DLD1 (cell line): ENCODE data around the gene PDLIM5.
"Not testable (repeated sequence)": the region's sequence is repeated elsewhere in the genome, so short reads cannot be mapped to it uniquely, and the experiment has no call there.

Experiments used
- in situ Hi-C: cut with HindIII; loops from 2 replicates; pipeline ENCODE4 v1.10.0; 2017; ENCODE audit warnings: low sequenced_read_pairs

The PDLIM5 gene

DNA sequence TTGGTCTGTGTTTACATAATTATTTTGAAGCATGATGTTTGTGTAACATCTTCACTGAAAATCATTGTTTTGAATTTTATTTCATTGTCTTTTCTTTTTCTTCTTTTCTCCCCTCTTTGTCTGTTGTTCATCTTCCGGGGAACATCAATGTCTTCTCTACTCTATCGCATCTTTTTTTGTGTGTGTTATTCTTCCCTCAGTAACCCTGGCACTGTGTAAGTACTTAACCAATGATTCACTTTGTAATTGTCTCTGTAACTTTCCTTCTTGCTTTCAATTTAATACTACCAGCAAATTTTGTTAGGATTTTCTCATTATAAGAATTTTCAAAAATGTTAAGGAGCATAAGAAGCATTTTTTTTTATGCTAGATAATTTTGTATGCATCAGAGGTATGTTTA, 130.8 kb downstream of the PDLIM5 start:
- in situ Hi-C loops = loop anchor here (25.0 kb wide), 1 partner anchor 195 kb away; no protein-coding TSS in a partner anchor

DNA sequence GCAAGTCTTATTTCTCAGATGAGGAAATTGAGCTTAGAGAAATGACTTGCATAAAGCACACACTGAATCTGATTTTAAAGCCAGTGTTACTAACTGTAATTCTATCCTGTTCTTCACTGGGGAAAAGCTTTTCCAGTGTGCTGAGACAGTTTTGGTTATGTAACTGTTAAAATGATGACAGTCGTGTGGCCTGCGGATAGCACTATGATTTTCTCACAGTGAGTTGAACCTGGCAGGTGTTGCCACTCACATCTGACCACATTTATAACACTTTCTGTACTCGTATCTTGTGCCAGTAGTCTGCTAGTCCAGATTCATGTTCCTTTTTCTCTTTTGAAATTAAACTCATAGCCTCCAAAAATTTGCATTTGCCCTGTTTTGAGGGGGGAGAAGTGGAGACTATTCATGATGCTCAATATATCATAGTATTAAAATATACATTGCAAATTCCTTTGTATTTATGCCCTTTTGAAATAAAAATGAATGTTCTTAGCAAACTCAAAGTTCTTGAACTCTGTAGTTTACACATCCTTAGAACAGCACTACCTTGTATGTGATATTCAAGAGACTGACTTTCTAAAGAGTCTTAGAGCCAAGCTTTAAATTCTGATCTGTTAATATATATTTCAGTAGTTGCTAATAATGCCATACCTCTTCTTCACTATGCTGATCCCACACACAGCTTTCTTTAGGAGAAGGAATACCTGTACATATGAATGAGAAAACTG, 132.3 kb downstream of the PDLIM5 start:
- in situ Hi-C loops = loop anchor here (25.0 kb wide), 1 partner anchor 197 kb away; no protein-coding TSS in a partner anchor

DNA sequence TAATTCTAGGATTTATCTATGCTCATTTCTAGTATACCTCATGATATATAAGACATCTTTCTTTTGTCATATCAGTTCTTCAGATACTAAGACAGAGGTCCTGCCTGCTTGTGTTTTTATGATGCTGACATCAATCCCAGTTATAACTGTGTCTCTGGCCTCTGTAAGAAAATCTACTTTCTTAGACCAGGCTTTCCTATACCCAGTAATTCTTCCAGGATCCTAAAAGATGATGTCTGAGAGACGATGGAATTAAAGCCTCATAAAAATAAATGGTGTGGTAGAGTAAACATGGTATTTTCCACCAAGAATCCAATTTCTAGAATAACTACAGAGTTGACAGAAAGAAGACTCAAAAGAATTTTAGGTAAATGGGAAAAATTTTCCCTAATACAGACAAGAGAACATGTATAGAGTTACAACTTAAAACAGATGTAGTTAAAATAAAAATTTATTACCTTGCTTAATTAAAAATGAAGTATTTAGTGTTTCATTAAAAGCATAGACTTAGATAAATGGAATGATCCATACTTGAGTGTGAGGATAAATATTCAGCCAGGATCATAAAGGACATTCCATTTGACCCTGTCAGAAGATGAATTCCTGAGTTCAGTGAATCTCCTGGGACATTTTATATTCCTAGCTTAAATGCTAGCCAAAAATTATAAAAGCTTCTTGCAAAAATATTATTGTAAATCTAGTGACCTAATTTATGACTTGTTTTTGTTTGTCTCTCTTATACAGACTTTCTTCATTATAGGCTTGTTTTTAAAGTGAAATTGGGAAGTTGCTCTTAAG, 137.4 kb downstream of the PDLIM5 start:
- in situ Hi-C loops = loop anchor here (25.0 kb wide), 1 partner anchor 202 kb away; no protein-coding TSS in a partner anchor

DNA sequence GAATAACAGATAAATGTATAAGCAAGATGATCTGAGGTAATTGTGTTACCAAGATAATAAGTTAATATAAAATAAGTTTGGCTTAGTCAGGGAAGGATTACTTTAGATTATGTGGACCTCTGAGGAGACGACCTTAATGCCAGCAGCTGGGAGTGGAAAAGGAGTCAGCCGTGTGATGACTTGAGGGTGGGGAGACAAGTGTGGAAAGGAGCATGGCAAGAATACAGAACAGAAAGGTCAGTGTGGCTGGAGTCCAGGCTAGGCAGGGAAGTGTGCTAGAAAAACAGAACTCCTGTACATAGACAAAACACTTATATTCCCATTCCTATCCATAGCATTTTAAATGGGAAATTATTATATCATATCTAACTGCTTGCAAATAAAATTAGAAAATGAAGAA, 138.8 kb downstream of the PDLIM5 start:
- in situ Hi-C loops = loop anchor here (25.0 kb wide), 1 partner anchor 203 kb away; no protein-coding TSS in a partner anchor

DNA sequence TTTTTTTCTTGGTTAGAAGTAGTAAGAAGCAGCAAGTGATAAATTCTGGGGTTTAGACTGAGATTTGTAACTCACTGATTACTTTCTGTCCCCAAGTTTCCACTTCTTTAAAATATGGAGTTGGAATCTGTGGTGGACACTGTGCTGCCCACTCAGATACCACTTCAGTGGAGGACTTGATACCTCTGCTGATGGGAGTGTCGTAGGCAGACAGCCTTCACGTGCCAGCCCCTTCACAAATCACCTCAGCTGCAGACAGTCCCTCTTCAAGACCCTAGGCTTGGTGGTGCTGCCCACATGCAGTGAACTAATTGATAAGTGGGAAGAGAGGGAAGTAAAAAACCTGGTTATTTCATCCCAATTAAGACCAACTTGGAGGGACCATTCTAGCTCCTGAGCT, 139.5 kb downstream of the PDLIM5 start:
- in situ Hi-C loops = loop anchor here (25.0 kb wide), 1 partner anchor 204 kb away; no protein-coding TSS in a partner anchor

DNA sequence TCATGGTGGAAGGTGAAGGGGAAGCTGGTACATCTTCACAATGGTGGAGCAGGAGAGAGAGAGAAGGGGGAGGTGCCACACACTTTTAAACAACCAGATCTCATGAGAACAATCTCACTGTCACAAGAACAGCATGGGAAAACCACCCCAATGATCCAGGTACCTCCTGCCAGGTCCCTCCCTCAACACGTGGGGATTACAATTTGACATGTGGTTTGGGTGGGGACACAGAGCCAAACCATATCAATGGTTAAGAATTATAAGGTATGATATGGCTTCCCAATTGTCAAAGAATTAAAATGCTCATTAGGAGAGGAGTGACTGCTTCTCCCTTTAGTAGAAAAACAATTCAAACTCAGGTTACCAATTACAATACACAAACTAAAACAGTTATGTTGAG, 143.3 kb downstream of the PDLIM5 start:
- in situ Hi-C loops = loop anchor here (25.0 kb wide), 1 partner anchor 208 kb away; no protein-coding TSS in a partner anchor

DNA sequence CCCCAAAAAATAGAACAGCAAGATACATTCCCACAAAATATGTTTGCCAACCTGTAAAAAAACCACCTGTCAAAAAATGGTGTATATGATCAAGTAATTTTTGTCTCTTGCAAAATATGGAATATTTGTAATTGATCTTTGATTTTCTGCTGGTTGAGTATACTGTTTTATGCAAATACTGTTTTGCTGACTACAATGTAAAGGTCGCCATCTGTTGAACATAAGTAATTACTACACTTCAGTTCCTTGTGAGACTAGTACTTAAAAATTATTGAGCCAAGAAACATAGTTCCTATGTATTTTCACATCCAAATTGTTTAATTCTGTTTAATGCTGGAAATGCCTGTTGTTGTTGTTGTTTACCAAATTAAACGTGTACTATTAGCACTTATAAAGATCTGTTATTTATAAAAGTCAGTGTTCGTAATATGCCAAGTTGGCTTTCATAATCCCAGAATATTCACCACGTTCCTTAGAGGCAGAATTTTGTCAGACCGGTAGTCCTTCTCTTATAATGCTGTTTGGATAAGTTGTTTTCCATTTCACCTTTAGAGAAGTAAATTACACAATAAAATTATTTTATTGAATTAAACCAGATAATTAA, 144.2 kb downstream of the PDLIM5 start:
- in situ Hi-C loops = loop anchor here (25.0 kb wide), 1 partner anchor 209 kb away; no protein-coding TSS in a partner anchor

DNA sequence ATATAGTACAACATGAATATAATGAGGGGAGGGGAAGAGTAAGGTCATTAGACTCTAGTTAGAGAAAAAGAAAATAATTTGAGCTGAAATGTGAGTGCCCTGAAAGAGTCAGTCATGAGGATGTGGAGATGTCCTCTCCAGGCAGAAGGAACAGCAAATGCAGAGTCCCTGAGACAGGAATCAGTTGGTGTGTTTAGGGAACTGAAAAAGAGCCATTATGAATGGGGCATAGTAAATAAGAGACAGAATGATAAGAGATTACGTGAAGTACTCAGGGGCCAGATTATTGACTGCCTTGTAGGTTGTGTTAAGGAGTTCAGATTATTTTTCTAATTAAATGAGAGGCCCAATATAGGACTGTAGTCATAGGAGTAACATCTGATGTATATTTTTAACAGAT, 147.0 kb downstream of the PDLIM5 start:
- in situ Hi-C loops = loop anchor here (25.0 kb wide), 1 partner anchor 211 kb away; no protein-coding TSS in a partner anchor

DNA sequence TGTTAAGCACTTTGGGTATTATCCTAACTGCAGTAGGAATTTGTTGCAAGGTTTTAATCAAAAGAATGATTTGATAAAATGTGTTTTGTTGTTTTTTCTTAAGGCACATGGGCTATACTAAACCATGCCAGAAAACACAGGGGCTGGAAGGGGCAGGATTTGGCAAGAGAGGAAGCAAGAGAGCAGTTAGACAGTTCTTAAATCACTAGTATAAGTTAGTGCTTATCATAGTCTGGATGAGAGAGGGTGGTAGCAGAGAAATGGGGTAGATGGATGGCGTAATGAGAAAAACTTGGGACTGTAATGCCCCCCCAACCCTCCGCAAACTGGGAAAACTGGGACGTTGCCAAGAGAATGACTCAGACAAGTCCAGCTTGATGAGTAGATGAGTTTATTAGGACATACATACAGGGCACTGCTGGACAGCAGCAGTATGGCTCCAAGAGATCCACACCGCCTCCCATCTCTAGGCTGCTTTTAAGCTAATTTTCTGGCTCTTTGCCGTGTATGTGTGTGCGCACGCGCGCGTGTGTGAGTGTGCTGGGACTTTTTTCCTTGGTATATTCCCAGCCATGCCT, 151.5 kb downstream of the PDLIM5 start:
- in situ Hi-C loops = no loop called here

DNA sequence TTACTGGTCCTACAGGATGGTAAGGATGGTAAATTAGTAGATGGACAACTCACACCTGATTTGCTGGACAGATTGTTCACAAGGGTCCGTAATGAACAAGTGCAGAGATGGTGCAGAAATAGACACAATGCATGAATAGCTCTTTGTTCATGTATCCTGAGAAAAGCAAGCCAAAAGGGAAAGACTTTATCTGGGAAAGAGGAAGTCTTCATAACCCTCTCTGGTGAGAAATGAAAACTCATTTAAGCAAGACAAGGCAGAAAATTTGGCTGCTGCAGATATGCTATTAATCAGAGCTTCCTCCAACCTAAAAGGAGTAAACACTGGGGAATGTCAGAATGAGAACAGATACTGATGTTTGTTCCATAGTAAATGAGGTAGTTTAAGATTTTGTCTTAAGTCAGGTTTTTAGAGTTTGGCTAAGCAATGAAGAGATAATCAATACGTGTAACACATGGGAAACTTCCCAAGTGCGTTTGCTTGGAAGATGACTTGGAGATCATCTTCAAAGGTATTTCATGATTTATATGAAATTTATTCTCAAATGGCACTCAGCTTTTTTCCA, 153.6 kb downstream of the PDLIM5 start:
- in situ Hi-C loops = no loop called here

DNA sequence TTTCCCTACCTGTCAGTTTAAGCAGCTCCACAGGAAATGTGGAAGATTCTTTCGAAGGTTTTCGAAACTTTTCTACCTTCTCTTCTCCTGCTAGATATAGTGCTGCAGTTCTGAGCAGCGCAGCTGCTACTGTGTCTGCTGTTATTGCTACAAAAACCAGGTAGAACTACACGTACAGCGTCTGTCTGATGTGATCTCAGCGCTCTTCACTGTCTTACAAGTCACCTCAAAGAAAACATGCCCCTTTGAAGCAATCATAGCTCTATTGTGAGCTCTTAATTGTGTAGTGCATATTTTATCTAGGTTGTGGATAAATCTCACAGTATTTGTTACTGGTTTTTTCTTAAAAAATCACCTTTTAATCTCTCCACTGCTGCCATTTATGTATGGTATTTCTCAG, 158.4 kb downstream of the PDLIM5 start:
- in situ Hi-C loops = no loop called here

DNA sequence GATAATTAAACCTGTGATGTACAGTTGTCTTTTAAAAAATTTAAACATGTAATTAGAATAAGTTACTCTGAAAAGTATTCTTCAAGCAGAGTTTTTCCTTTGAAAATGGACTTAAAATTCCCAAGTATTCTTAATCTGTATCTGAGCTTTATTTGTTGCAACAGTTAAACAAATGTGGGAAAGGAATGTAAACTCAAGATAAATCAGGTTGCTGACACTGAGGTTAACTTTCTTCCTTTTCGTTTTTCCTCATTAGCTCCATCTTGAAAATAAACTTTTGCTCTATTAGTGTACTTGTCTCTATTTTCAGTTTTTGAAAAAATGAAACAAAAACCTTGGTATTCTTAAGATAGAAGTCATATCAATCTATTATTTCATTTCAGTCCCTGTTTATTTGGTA, 161.5 kb downstream of the PDLIM5 start:
- in situ Hi-C loops = no loop called here

DNA sequence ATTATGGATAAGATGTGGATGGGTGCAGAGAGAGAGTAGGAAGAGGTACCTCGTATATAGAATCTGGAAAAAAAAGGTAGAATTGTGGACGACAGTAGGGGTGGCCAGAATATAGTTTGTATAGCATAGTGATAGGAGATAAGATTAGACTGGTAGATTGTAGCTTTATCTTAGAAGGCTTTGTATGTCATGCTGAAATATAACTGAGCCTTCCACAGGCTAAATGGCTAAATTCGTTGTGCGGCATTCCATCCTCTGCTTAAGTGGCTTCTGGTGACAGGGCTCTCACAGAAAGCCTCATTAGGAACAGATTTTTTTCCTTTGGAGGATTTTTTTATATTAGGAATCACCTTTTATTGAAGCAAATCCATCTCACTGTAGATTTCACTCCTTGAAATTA, 163.7 kb downstream of the PDLIM5 start:
- in situ Hi-C loops = no loop called here

DNA sequence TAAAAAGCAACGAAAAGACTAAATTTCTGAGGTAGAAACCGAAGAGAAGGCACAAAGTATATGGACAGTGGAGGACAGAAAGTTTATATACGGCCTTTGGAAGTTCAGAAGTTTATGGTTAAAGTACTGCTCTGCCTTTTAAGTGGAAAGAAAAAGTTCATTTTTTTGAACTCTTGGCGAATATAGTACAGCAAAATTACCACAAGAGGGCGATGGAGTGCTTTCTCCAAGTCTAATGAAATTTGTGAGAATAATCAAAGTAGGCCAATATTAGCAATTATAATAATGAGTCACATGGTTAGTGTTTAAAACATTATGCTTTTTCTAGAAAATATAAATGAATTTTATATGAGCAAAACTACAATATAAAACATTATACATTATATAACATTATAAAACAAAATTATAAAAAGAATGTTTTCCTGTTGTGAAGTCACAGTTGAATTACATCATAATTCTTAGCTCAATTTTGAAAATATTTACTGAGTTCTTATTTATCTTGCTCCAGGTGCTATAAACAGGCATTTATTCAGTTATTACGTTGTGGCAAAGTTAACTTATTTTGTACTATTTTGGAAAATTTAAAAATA, 169.8 kb downstream of the PDLIM5 start:
- in situ Hi-C loops = no loop called here

DNA sequence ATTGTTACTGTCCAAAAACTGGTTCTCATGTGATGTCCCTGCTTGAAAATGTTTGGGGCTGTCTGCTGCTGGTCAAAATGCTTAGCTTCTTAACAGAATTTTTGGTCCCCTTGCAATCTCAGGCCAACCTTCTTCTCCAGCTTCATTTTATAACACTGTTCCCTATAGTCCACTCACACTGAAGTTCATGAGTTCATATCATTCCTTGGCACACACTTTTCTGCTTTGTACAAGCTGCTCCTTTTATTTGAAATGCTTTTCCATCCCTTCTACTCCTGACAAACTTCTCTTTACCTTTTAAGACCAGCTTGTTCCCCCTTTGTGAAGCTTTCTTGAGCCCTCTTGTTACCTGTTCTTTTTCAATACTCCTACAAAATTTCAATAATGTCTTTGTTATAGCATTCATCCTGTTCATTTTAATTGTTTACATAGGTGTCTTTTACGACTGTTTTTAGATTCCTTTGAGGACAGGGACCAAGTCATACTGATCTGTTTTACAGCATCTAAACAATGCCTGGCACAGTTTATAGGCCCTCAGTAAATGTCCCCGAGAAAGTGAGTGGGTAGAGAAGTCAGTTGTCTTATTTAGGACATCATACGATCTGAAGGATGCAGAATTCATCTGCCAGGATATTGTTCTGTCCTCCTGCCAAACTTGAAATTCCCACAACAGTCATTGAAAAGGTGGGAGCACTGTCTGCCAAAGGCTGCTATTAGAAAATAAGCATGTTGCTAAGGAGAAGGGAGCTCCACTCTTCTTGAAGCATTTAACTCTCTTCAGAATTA, 171.6 kb downstream of the PDLIM5 start:
- in situ Hi-C loops = no loop called here

DNA sequence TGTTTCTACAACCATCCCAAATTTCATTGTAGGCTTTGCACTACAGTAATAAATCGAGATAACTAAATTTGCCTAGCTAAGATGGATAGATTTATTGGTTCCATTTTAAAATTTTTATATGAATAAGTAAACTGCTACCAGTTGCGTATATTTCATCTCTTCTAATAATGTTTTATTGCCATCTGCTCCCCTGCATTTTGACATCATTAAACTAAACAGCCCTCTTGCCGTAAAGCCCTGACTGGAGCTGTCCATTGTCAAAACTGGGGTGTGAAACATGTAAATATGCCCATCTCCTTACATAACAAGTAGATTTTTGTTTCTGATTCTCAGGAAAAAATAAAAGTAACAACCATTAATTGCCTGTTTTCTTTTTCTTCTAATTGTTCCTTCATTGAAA, 175.2 kb downstream of the PDLIM5 start:
- in situ Hi-C loops = no loop called here

DNA sequence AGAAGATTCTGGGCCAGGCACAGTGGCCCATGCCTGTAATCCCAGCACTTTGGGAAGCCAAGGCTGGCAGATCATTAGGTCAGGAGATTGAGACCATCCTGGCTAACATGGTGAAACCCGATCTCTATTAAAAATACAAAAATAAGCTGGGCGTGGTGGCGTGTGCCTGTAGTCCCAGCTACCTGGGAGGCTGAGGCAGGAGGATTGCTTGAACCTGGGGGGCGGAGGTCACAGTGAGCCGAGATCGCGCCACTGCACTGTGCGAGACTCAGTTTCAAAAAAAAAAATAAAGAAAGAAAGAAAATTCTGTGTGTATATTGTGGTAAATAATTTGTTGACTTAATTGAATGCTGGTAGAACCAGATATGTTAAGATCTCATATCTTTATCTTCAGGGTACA, 177.3 kb downstream of the PDLIM5 start:
- in situ Hi-C loops = not testable (repeated sequence)

DNA sequence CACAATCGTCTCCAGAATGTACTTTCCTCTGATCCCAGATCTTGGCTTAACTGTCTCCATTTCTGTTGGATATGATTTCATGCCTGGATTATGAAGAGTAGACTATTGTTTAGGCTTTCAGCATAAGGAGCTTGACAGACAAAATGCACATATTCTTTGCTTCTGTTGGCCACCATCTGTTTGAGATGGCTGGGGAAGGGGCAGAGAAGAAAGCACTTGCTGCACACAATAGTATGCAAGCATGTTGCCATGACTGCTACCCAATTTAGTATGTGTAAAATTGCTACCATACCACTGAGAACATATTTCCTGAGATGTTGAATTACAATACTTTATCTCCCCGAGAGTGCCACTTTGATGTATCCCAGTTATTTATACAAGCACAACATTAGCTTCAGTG, 178.1 kb downstream of the PDLIM5 start:
- in situ Hi-C loops = no loop called here

DNA sequence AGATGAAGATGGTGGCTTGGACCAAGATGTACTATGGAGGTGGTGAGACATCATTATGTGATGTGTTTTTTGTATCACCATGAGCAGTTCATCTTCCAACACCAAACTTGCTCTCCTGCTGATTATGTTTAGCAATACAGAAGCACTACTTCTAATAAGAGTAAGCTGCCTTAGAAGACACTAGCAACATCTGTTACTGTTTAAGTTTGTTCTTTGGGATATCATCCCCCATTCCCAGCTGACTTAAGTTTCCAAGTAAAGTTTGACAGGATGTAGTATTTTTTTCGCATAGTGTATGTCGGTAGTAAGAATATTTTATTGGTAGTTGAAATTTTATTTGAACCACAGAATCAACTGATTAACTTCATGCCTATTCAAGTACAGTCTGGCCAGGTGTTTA, 182.5 kb downstream of the PDLIM5 start:
- in situ Hi-C loops = no loop called here

DNA sequence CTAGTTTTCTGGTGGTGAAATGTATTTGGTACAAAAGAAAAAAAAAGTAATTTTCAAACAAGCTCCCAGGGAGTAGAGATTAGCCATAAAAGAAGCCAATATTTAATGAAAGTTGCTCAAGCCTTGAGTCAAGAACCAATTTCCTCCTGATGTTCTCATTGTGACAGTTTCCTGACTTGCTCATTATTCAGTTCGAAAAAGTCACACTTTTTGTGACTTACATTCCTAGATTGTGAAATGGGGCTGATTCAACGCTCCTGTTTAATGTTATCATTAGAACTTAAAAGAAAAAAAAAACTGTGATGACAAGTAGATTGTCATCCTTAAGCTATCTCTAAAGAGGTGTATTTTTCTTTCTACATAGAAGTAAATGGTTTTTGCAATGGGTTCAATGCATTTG, 183.4 kb downstream of the PDLIM5 start:
- in situ Hi-C loops = no loop called here
